C4-2B (cell line): ENCODE results near the gene NOS3.

Experiments used
- ZFX ChIP-seq: fragments of 450-650 bp; IDR thresholded peaks from 2 replicates; pipeline ENCODE4 v1.6.1; 2017
- TF ChIP-seq, protein P1 (sequence below): fragments of 450-650 bp; conservative IDR thresholded peaks from 2 replicates; pipeline ENCODE4 v1.5.1; 2017; ENCODE audit warnings: mild to moderate bottlenecking

DNA sequence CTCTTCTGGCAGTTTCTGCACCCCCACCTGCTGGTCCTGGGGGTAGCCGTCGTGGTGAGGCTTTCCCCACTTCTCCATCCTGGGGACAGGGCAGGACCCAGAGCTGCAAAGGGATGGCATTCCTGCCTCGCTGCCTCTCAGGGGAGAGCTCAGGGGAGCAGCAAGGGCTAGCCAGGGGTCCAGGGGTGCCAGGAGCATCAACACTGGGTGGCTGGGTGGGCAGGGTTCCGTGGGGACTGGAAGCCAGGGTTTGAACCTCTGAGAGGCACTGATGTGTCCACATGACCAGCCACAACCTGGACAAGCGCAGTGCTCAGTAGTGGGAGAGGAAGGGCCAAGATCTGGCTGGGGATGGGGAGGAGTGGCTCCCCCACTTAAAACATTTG lies 43.0 kb downstream of the NOS3 start:
- TF ChIP-seq, protein P1, sequence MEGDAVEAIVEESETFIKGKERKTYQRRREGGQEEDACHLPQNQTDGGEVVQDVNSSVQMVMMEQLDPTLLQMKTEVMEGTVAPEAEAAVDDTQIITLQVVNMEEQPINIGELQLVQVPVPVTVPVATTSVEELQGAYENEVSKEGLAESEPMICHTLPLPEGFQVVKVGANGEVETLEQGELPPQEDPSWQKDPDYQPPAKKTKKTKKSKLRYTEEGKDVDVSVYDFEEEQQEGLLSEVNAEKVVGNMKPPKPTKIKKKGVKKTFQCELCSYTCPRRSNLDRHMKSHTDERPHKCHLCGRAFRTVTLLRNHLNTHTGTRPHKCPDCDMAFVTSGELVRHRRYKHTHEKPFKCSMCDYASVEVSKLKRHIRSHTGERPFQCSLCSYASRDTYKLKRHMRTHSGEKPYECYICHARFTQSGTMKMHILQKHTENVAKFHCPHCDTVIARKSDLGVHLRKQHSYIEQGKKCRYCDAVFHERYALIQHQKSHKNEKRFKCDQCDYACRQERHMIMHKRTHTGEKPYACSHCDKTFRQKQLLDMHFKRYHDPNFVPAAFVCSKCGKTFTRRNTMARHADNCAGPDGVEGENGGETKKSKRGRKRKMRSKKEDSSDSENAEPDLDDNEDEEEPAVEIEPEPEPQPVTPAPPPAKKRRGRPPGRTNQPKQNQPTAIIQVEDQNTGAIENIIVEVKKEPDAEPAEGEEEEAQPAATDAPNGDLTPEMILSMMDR, result no peak
- no peak for TF ChIP-seq ZFX
